Type B pancreatic cell (in vitro differentiated cells): ENCODE measurements around the gene SNTG2. TPM values are rescaled to one million over a fixed set of nuclear protein-coding genes. Genes with fewer than 3 reads are reported as not detected.

ENCODE experiments used
- DNase-seq: peaks from one replicate; pipeline ENCODE4 v3.0.0; 2021; ENCODE audit warnings: mixed read lengths; ENCODE audit not compliant: unreplicated experiment; ENCODE audit errors: extremely low spot score
- H3K27ac Mint-ChIP-seq: 2 replicates; pipeline ENCODE4 v1.8.0; 2021; ENCODE audit warnings: mild to moderate bottlenecking, mixed read lengths
- H3K27me3 Mint-ChIP-seq: 2 replicates; pipeline ENCODE4 v1.8.0; 2021; ENCODE audit warnings: mixed read lengths
- H3K36me3 Mint-ChIP-seq: 2 replicates; pipeline ENCODE4 v1.8.0; 2021; ENCODE audit warnings: mixed read lengths
- H3K4me1 Mint-ChIP-seq: one replicate; pipeline ENCODE4 v1.8.0; 2021; ENCODE audit warnings: mixed read lengths; ENCODE audit not compliant: unreplicated experiment
- H3K4me3 Mint-ChIP-seq: 2 replicates; pipeline ENCODE4 v1.8.0; 2021; ENCODE audit warnings: mild to moderate bottlenecking, mixed read lengths
- H3K9me3 Mint-ChIP-seq: 2 replicates; pipeline ENCODE4 v1.8.0; 2021; ENCODE audit warnings: mixed read lengths
- total RNA-seq: library from RNA; stranded (reverse); gene quantifications from 2 replicates; pipeline ENCODE4 v1.2.1, GENCODE V29; 2021; ENCODE audit warnings: low replicate concordance
- TF ChIP-seq, protein P1 (sequence below): fragments of 200-600 bp; sonication (generic); conservative IDR thresholded peaks from 2 replicates; pipeline ENCODE4 v1.5.0; 2021; ENCODE audit warnings: antibody characterized with exemption, mild to moderate bottlenecking

The SNTG2 gene
- total RNA-seq, 1 donor from 2014 or later, result 1.1 TPM

- no peak overlapping the region for H3K27ac Mint-ChIP-seq
- no peak overlapping the region for H3K4me3 Mint-ChIP-seq
- H3K27me3 Mint-ChIP-seq, result no peaks in the 10 kb centered on the region
- no peak for DNase-seq
- H3K4me1 Mint-ChIP-seq, result peaks cover 9% of the 10 kb centered on the region
- peaks cover 3% of the 10 kb centered on the region for H3K9me3 Mint-ChIP-seq
- TF ChIP-seq, protein P1, sequence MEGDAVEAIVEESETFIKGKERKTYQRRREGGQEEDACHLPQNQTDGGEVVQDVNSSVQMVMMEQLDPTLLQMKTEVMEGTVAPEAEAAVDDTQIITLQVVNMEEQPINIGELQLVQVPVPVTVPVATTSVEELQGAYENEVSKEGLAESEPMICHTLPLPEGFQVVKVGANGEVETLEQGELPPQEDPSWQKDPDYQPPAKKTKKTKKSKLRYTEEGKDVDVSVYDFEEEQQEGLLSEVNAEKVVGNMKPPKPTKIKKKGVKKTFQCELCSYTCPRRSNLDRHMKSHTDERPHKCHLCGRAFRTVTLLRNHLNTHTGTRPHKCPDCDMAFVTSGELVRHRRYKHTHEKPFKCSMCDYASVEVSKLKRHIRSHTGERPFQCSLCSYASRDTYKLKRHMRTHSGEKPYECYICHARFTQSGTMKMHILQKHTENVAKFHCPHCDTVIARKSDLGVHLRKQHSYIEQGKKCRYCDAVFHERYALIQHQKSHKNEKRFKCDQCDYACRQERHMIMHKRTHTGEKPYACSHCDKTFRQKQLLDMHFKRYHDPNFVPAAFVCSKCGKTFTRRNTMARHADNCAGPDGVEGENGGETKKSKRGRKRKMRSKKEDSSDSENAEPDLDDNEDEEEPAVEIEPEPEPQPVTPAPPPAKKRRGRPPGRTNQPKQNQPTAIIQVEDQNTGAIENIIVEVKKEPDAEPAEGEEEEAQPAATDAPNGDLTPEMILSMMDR, result no peak
- H3K36me3 Mint-ChIP-seq, result no peaks in the 10 kb centered on the region
Observed at GRCh38 chr2:1169291-1169949, 218.8 kb downstream of the SNTG2 start.

GRCh38 chr2:1170241-1170640, 219.6 kb downstream of the SNTG2 start:
- no peak for DNase-seq
- Mint-ChIP-seq H3K27ac (no peak overlapping the region), H3K9me3 (peaks cover 3% of the 10 kb centered on the region), H3K4me3 (no peak overlapping the region), H3K27me3 (no peaks in the 10 kb centered on the region), H3K4me1 (peaks cover 9% of the 10 kb centered on the region), H3K36me3 (no peaks in the 10 kb centered on the region)
- TF ChIP-seq, protein P1, result no peak

GRCh38 chr2:1170711-1171110, 220.1 kb downstream of the SNTG2 start:
- peaks cover 9% of the 10 kb centered on the region for H3K4me1 Mint-ChIP-seq
- no peaks in the 10 kb centered on the region for H3K27me3 Mint-ChIP-seq
- H3K4me3 Mint-ChIP-seq, result no peak overlapping the region
- TF ChIP-seq, protein P1, result no peak
- no peaks in the 10 kb centered on the region for H3K36me3 Mint-ChIP-seq
- DNase-seq, result no peak
- peaks cover 3% of the 10 kb centered on the region for H3K9me3 Mint-ChIP-seq
- no peak overlapping the region for H3K27ac Mint-ChIP-seq

DNA sequence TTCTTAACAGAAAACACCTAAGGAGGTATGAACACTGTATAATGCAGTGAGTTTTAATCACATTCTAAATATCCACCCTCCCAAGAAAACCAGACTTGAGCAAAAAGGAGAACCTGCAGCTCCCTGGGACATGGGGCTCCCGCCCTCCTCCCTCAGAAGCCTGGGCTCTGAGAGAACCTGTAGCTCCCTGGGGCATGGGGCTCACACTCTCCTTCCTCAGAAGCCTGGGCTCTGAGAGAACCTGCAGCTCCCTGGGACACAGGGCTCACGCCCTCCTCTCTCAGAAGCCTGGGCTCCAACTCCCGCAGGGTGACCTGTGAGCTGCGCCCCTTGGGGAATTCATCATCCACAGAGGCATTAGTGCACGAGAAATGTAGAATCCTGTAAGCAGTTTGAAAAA, 222.9 kb downstream of the SNTG2 start:
- TF ChIP-seq, protein P1, result no peak
- Mint-ChIP-seq H3K4me1 (peaks cover 6% of the 10 kb centered on the region), H3K4me3 (no peak overlapping the region), H3K9me3 (peaks cover 3% of the 10 kb centered on the region), H3K27me3 (no peaks in the 10 kb centered on the region), H3K27ac (no peak overlapping the region), H3K36me3 (no peaks in the 10 kb centered on the region)
- DNase-seq, result no peak

DNA sequence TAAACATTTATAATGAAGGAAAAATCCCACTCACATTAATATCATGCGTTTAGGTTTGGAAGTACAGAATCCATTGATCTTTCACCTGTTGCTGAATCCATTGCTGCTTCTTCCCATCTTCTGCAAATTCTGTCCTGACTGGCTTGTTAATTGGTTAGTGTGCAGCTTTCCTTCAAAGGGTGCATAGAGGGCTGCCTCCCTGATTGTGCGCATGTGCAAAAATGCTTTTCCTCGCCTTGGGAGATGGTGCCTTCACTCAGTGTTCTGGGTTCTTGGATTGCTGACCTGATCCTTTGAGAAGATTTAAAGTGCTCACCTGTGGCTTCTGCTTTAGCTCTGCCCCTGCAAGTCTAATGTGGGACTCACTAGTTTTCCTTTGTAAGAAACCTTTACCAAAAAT, 231.2 kb downstream of the SNTG2 start:
- no peak overlapping the region for H3K4me3 Mint-ChIP-seq
- H3K9me3 Mint-ChIP-seq, result peaks cover 9% of the 10 kb centered on the region
- no peak for DNase-seq
- no peaks in the 10 kb centered on the region for H3K27me3 Mint-ChIP-seq
- H3K36me3 Mint-ChIP-seq, result no peaks in the 10 kb centered on the region
- no peaks in the 10 kb centered on the region for H3K4me1 Mint-ChIP-seq
- TF ChIP-seq, protein P1, result no peak
- H3K27ac Mint-ChIP-seq, result no peak overlapping the region
